ENCODE measurements around the gene LPP.

The LPP gene

DNA sequence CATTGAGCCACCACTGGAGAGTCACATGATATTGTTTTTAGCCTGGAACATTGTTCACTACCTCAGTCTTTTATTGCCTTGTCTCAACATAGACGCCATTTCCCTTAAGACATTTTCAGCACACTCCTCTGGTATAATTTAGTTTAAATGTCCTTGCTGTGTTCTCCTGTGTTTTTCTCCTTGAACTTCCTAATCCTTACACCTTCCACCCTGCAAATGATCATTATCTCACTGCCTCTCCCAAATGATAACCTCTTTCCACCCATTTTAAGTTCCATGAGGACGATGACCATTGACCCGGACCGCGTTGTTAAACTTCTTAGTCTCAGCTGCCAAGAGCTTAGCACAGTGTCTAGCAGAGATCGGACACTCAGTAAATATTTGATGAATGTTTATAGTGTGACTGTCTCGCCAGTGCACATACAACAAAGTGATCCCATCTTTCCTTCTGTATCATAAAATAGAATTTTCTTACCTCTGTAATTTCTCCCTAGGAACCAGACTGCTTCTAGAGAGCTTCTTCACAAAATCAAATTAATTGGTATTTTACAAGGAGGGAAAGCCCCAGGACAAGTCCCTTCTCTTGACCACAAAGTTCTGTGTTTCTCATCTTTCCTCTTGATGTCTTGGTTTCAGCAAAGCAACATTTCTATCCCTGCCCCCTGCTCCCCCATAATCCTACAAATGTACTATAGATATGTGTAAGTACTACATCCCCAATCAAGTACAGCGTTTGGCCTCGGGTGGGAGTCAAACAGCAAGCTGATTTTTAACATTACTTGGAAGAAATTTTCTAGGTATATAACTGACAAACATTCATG is 429.6 kb downstream of the LPP start:
- no peak overlapping the region for H3K27ac ChIP-seq (replicated peaks)
- H3K27me3 ChIP-seq (ENCODE audit: insufficient read depth, poor library complexity, severe bottlenecking): no peaks in the 10 kb centered on the region
- DNase-seq (ENCODE audit: low read depth in 1 of 2, low spot score in 1 of 2): no peak
- no peak for TF ChIP-seq REST (IDR thresholded peaks at IDR 0.05; ENCODE audit: insufficient replicate concordance, low read depth)
- no peak for TF ChIP-seq POLR2AphosphoS5 (IDR thresholded peaks at IDR 0.05; ENCODE audit: low read depth)
- TF ChIP-seq SPI1 (IDR thresholded peaks at IDR 0.05; ENCODE audit: borderline replicate concordance, low read depth): no peak
- TF ChIP-seq CTCF (IDR thresholded peaks at IDR 0.05; ENCODE audit: insufficient read depth, low read length): no peak
- no peak for TF ChIP-seq GABPA (IDR thresholded peaks at IDR 0.05; ENCODE audit: low read depth)
- H3K4me3 ChIP-seq (replicated peaks; ENCODE audit: insufficient read depth, low read length): no peak overlapping the region

GRCh38 chr3:188584162-188584529 is 430.2 kb downstream of the LPP start:
- no peak overlapping the region for H3K4me3 ChIP-seq (replicated peaks; ENCODE audit: insufficient read depth, low read length)
- H3K27me3 ChIP-seq (ENCODE audit: insufficient read depth, poor library complexity, severe bottlenecking): no peaks in the 10 kb centered on the region
- peak in 1 of 2 experiments; percentile 34 for DNase-seq (ENCODE audit: low read depth in 1 of 2, low spot score in 1 of 2)
- H3K27ac ChIP-seq (replicated peaks): no peak overlapping the region
- no peak for TF ChIP-seq REST (IDR thresholded peaks at IDR 0.05; ENCODE audit: insufficient replicate concordance, low read depth)
- TF ChIP-seq SPI1 (IDR thresholded peaks at IDR 0.05; ENCODE audit: borderline replicate concordance, low read depth): no peak
- TF ChIP-seq CTCF (IDR thresholded peaks at IDR 0.05; ENCODE audit: insufficient read depth, low read length): no peak
- no peak for TF ChIP-seq GABPA (IDR thresholded peaks at IDR 0.05; ENCODE audit: low read depth)

- no peak overlapping the region for H3K27ac ChIP-seq (replicated peaks)
- no peak for TF ChIP-seq REST (IDR thresholded peaks at IDR 0.05; ENCODE audit: insufficient replicate concordance, low read depth)
- TF ChIP-seq SPI1 (IDR thresholded peaks at IDR 0.05; ENCODE audit: borderline replicate concordance, low read depth): peak; percentile 48; the same call in 1 of the 2 replicates
- H3K4me3 ChIP-seq (replicated peaks; ENCODE audit: insufficient read depth, low read length): no peak overlapping the region
- H3K27me3 ChIP-seq (ENCODE audit: insufficient read depth, poor library complexity, severe bottlenecking): no peaks in the 10 kb centered on the region
- DNase-seq (ENCODE audit: low read depth in 1 of 2, low spot score in 1 of 2): peak in 1 of 2 experiments; percentile 12
These were observed 431.2 kb downstream of the LPP start for GRCh38 chr3:188584958-188585689.
